GM12878 (cell line): ENCODE measurements around the gene NEO1. TPM values are rescaled to one million over a fixed set of nuclear protein-coding genes. Genes with fewer than 3 reads are reported as not detected.

Experiments
- ATAC-seq: fragments of 200-7000 bp; cut with Tn5 transposase; 3 replicates; pipeline ENCODE4 v1.9.1; 2020; ENCODE audit warnings: mild to moderate bottlenecking, moderate library complexity
- Bru-seq: library from RNA; stranded (reverse); fragments of 400-500 nt; gene quantifications from one replicate; lab custom pipeline; 2021; lab: Mats Ljungman, UMichigan
- BruChase-seq, 2 experiments: library from RNA; stranded (reverse); fragments of 400-500 nt; gene quantifications; one replicate each; lab custom pipeline; 2021; lab: Mats Ljungman, UMichigan
- BruUV-seq: library from RNA; stranded (reverse); fragments of 400-500 nt; replicated peaks from 2 replicates; lab custom pipeline; 2021; lab: Mats Ljungman, UMichigan
- CTCF ChIA-PET: fragments of 300-600 bp; sonication (Branson Sonifier 250); formaldehyde crosslinking; extraction: SDS; loops from one replicate; lab custom pipeline; 2021; ENCODE audit warnings: inconsistent platforms; lab: Yijun Ruan, JAX
- POLR2A ChIA-PET: fragments of 350-600 bp; formaldehyde crosslinking; extraction: SDS; loops from one replicate; lab custom pipeline; 2021; ENCODE audit warnings: inconsistent platforms; lab: Charles Lee
- RAD21 ChIA-PET: fragments of 300-600 bp; sonication (Branson Sonifier 250); formaldehyde crosslinking; loops from one replicate; lab custom pipeline; 2023; ENCODE audit warnings: antibody characterized with exemption; ENCODE audit not compliant: unreplicated experiment; lab: Charles Lee
- SMC1A ChIA-PET: fragments of 300-600 bp; sonication (Branson Sonifier 250); formaldehyde crosslinking; loops from one replicate; lab custom pipeline; 2023; ENCODE audit not compliant: unreplicated experiment, uncharacterized antibody; lab: Charles Lee
- DNase-seq: peaks from one replicate; pipeline ENCODE4 v3.0.0-alpha.2; 2011; ENCODE audit warnings: low read depth, low spot score
- FAIRE-seq: peaks from 3 replicates; lab custom pipeline; 2011; peaks lifted over from hg19 to GRCh38; lab: Jason Lieb, UNC
- H2AFZ ChIP-seq: 2 replicates; pipeline ENCODE4 v1.6.0; 2011; ENCODE audit warnings: low read depth, low read length, control low read depth; ENCODE audit not compliant: control insufficient read depth
- H3K27ac ChIP-seq: 2 replicates; pipeline ENCODE4 v1.5.1; 2011; ENCODE audit warnings: control low read depth; ENCODE audit not compliant: control insufficient read depth, insufficient read depth
- H3K27me3 ChIP-seq, 2 experiments: replicated peaks in 1 of 2; 2 replicates each; pipeline versions ENCODE4 v1.6.0 to v1.6.1; 2011; ENCODE audit warnings: low read length in 1 of 2; ENCODE audit not compliant: control insufficient read depth in 2 of 2, insufficient read depth in 2 of 2
- H3K36me3 ChIP-seq, 2 experiments: 2 replicates each; pipeline ENCODE4 v1.5.1; 2011; ENCODE audit warnings: low read length in 1 of 2; ENCODE audit not compliant: control insufficient read depth in 2 of 2, insufficient read depth in 2 of 2
- H3K4me1 ChIP-seq: 2 replicates; pipeline ENCODE4 v1.6.1; 2011; ENCODE audit warnings: mild to moderate bottlenecking, low read length, moderate library complexity, mixed read lengths; ENCODE audit not compliant: control insufficient read depth, insufficient read depth
- H3K4me2 ChIP-seq: 2 replicates; pipeline ENCODE4 v1.6.0; 2011; ENCODE audit warnings: control low read depth; ENCODE audit not compliant: control insufficient read depth, insufficient read depth
- H3K4me3 ChIP-seq: fragments of 200-600 bp; sonication (generic); 2 replicates; pipeline ENCODE4 v1.5.1; 2016
- H3K79me2 ChIP-seq: 2 replicates; pipeline ENCODE4 v1.6.0; 2011; ENCODE audit warnings: low read length; ENCODE audit not compliant: control insufficient read depth, insufficient read depth
- H3K9ac ChIP-seq: 2 replicates; pipeline ENCODE4 v1.8.0; 2011; ENCODE audit warnings: low read length, control low read depth, mixed read lengths; ENCODE audit not compliant: control insufficient read depth, insufficient read depth
- H3K9me3 ChIP-seq: replicated peaks from 3 replicates; pipeline ENCODE4 v1.5.1; 2011; ENCODE audit warnings: mild to moderate bottlenecking, low read length; ENCODE audit not compliant: control insufficient read depth, insufficient read depth
- H4K20me1 ChIP-seq: 2 replicates; pipeline ENCODE4 v1.6.0; 2011; ENCODE audit not compliant: control insufficient read depth, insufficient read depth
- EED ChIP-seq: sonication (generic); IDR thresholded peaks from 2 replicates; pipeline ENCODE4 v1.6.1; 2016; ENCODE audit warnings: antibody characterized with exemption, low read depth
- EGR1 ChIP-seq, 2 experiments: IDR thresholded peaks; 1 replicate in 1 of 2; 2 replicates in 1 of 2; pipeline ENCODE4 v1.6.1; 2011 to 2012; ENCODE audit warnings: low read depth in 2 of 2, low read length in 2 of 2, borderline replicate concordance in 1 of 2, mild to moderate bottlenecking in 1 of 2, moderate library complexity in 1 of 2
- GATAD2B ChIP-seq: fragments of 450-650 bp; conservative IDR thresholded peaks from 2 replicates; pipeline ENCODE4 v1.6.1; 2017; ENCODE audit warnings: low read depth, mild to moderate bottlenecking, moderate library complexity
- KLF5 ChIP-seq: fragments of 450-650 bp; IDR thresholded peaks from 2 replicates; pipeline ENCODE4 v1.6.1; 2014; ENCODE audit warnings: mild to moderate bottlenecking; ENCODE audit not compliant: partially characterized antibody
- LARP7 ChIP-seq: fragments of 450-650 bp; IDR thresholded peaks from 2 replicates; pipeline ENCODE4 v1.6.1; 2017; ENCODE audit warnings: mild to moderate bottlenecking
- NBN ChIP-seq: fragments of 450-650 bp; IDR thresholded peaks from 2 replicates; pipeline ENCODE4 v1.6.1; 2016
- PAX5 ChIP-seq: IDR thresholded peaks from 2 replicates; pipeline ENCODE4 v1.6.1; 2011; ENCODE audit warnings: low read depth, low read length, borderline replicate concordance
- POU2F2 ChIP-seq: IDR thresholded peaks from 3 replicates; pipeline ENCODE4 v1.6.1; 2011; ENCODE audit warnings: low read depth, mild to moderate bottlenecking, low read length, borderline replicate concordance
- SMAD5 ChIP-seq: IDR thresholded peaks from 2 replicates; pipeline ENCODE4 v1.6.1; 2016; ENCODE audit warnings: antibody characterized with exemption, low read depth
- SREBF1 ChIP-seq: IDR thresholded peaks from 2 replicates; pipeline ENCODE4 v1.6.1; 2012; ENCODE audit warnings: mild to moderate bottlenecking, low read length
- TCF3 ChIP-seq: IDR thresholded peaks from 2 replicates; pipeline ENCODE4 v1.6.1; 2012; ENCODE audit warnings: low read depth, mild to moderate bottlenecking, low read length, borderline replicate concordance; ENCODE audit not compliant: insufficient read depth
- YBX1 ChIP-seq: fragments of 450-650 bp; IDR thresholded peaks from 2 replicates; pipeline ENCODE4 v1.6.1; 2016; ENCODE audit warnings: antibody characterized with exemption
- ZNF217 ChIP-seq: fragments of 450-650 bp; IDR thresholded peaks from 2 replicates; pipeline ENCODE4 v1.6.1; 2017; ENCODE audit warnings: antibody characterized with exemption, mild to moderate bottlenecking
- WGBS: methylation state at CpG from one replicate; pipeline ENCODE4 v1.1.6; 2016; ENCODE audit warnings: low lambda C conversion rate; ENCODE audit not compliant: insufficient replicate concordance, insufficient coverage; ENCODE audit errors: missing lambda C conversion rate; 5-methylcytosine and 5-hydroxymethylcytosine counted together
- in situ Hi-C: fragments of 300-500 bp; cut with MboI; formaldehyde crosslinking; loops from 9 replicates; pipeline ENCODE4 v1.14.3; 2018; ENCODE audit warnings: mixed read lengths
- intact Hi-C: fragments of 100-400 bp; cut with micrococcal nuclease; formaldehyde crosslinking; loops from one replicate; pipeline ENCODE4 v1.14.2; 2022; ENCODE audit not compliant: unreplicated experiment
- long read RNA-seq, 2 experiments: library from polyadenylated mRNA; unstranded; transcript quantifications; one replicate each; pipeline ENCODE4 v2.0.0, GENCODE V29; 2019 to 2020
- polyA minus RNA-seq, 3 experiments: library from RNA; depleted of rRNA, polyadenylated mRNA; stranded (reverse); fragments of >200 nt; gene quantifications; 2 replicates each; pipeline ENCODE4 v1.2.3, GENCODE V29; 2011
- polyA plus RNA-seq, 11 experiments: library from polyadenylated mRNA; depleted of rRNA in 4 of 11; unstranded in 6 of 11; stranded (reverse) in 5 of 11; fragments of >200 nt; fragmentation: Nextera tagmentation in 4 of 11; fragmentation: Illumina TruSeq in 1 of 11; extraction: Ambion mirVana in 4 of 11; extraction: Trizol in 1 of 11; gene quantifications; 1 replicate in 1 of 11; 2 replicates in 10 of 11; pipeline versions ENCODE4 v1.2.1 to v1.2.3, GENCODE V29; 2011 to 2016; ENCODE audit warnings: inconsistent platforms in 2 of 11, missing spikeins in 2 of 11, low read depth in 1 of 11
- total RNA-seq, 4 experiments: library from RNA; depleted of rRNA in 3 of 4; stranded (reverse); fragments of >200 nt in 3 of 4; fragmentation: Illumina TruSeq in 1 of 4; extraction: Trizol in 1 of 4; gene quantifications; 2 replicates each; pipeline versions ENCODE4 v1.2.1 to v1.2.3, GENCODE V29; 2013 to 2021
- TF ChIP-seq, protein P1 (sequence below): fragments of 450-650 bp; formaldehyde crosslinking; IDR thresholded peaks from 2 replicates; pipeline ENCODE4 v1.5.0; 2022; ENCODE audit warnings: mild to moderate bottlenecking, missing genetic modification characterization
- TF ChIP-seq, protein P2 (sequence below): fragments of 450-650 bp; conservative IDR thresholded peaks from 2 replicates; pipeline ENCODE4 v1.6.1; 2017; ENCODE audit warnings: mild to moderate bottlenecking, moderate library complexity

The NEO1 gene
- total RNA-seq (2013; cell fraction: nucleolus; rRNA removed): 3.3 and 3.4 TPM in 2 replicates
- total RNA-seq (2014; rRNA removed) (0.23 and 0.49 TPM in 2 replicates), total RNA-seq (2014; rRNA removed; fragmentation: Illumina TruSeq; extraction: Trizol) (0.22 and 0.41 TPM in 2 replicates), total RNA-seq (2021) (0.32 and 0.62 TPM in 2 replicates), polyA plus RNA-seq (2011; rRNA removed) (1.8 and 2.0 TPM in 2 replicates), polyA plus RNA-seq (2014; fragmentation: Illumina TruSeq; extraction: Trizol) (0.46 and 0.69 TPM in 2 replicates), polyA plus RNA-seq (2014; fragmentation: Nextera tagmentation; extraction: Ambion mirVana) (under 1 TPM; 0.13 to 0.19 TPM), polyA plus RNA-seq (2014; rRNA removed) (0.42 and 0.93 TPM in 2 replicates), polyA plus RNA-seq (2016; fragmentation: Nextera tagmentation; extraction: Ambion mirVana) (under 1 TPM; 0.03 to 0.54 TPM), polyA minus RNA-seq (2011; rRNA and poly(A)+ RNA removed) (3.2 and 4.6 TPM in 2 replicates), Bru-seq, nascent RNA (percentile 30 among the genes with signal in this experiment), BruChase-seq, experiment 1, labeled RNA remaining after a 6-hour chase (percentile 25 among the genes with signal in this experiment), BruChase-seq, experiment 2, labeled RNA remaining after a 2-hour chase (percentile 24 among the genes with signal in this experiment)
- 0.31 TPM for polyA plus RNA-seq (2011; ENCODE audit: low read depth)
- polyA plus RNA-seq (2011; cell fraction: cytosol; rRNA removed): 2.4 and 3.1 TPM in 2 replicates
- 3.1 and 3.4 TPM in 2 replicates for polyA plus RNA-seq (2011; cell fraction: nucleus; rRNA removed)
- polyA plus RNA-seq (2012): 0.61 and 0.67 TPM in 2 replicates
- polyA minus RNA-seq (2011; cell fraction: cytosol; rRNA and poly(A)+ RNA removed): 0.94 and 1.6 TPM in 2 replicates
- polyA minus RNA-seq (2011; cell fraction: nucleus; rRNA and poly(A)+ RNA removed): 2.8 and 6.0 TPM in 2 replicates
- long read RNA-seq, experiment 1: 0 reads
- long read RNA-seq, experiment 2: 0 reads

- CTCF ChIA-PET: interaction anchor here (0.6 kb wide), 1 partner anchor 578 kb away, joined by 8 read pairs; no protein-coding TSS in a partner anchor
- no peak within 1 kb of the TSS for H3K27ac ChIP-seq
- no peaks in the 10 kb centered on the region for H3K9me3 ChIP-seq
- DNase-seq (no peak), ATAC-seq (peak; percentile 89), FAIRE-seq (no peak)
- no TSS peak for BruUV-seq
- H3K4me2 ChIP-seq: peak within 1 kb of the TSS; percentile 79
- POLR2A ChIA-PET: no interaction called here
- in situ Hi-C loops: no loop called here
- H3K36me3 ChIP-seq: no peaks in the 10 kb centered on the region
- no peaks in the 10 kb centered on the region for H4K20me1 ChIP-seq
- H2AFZ ChIP-seq: peak within 1 kb of the TSS; percentile 83
- H3K4me1 ChIP-seq: no peaks in the 10 kb centered on the region
- peak within 1 kb of the TSS; percentile 52; the same call in 1 of the 2 replicates for H3K9ac ChIP-seq
- H3K79me2 ChIP-seq: no peaks in the 10 kb centered on the region
- peaks cover 0 to 10% of the 10 kb centered on the region in 2 experiments; a peak in 1 of 4 replicates for H3K27me3 ChIP-seq
- SMC1A ChIA-PET: no interaction called here
- intact Hi-C loops: loop anchor here (10.0 kb wide), 1 partner anchor 327 kb away; no protein-coding TSS in a partner anchor
- peak within 1 kb of the TSS; percentile 78 for H3K4me3 ChIP-seq
- WGBS: under 1% methylated on average over 46 of the region's 108 CpGs
- RAD21 ChIA-PET: no interaction called here
- TF ChIP-seq EED: no peak
- TF ChIP-seq, protein P1, sequence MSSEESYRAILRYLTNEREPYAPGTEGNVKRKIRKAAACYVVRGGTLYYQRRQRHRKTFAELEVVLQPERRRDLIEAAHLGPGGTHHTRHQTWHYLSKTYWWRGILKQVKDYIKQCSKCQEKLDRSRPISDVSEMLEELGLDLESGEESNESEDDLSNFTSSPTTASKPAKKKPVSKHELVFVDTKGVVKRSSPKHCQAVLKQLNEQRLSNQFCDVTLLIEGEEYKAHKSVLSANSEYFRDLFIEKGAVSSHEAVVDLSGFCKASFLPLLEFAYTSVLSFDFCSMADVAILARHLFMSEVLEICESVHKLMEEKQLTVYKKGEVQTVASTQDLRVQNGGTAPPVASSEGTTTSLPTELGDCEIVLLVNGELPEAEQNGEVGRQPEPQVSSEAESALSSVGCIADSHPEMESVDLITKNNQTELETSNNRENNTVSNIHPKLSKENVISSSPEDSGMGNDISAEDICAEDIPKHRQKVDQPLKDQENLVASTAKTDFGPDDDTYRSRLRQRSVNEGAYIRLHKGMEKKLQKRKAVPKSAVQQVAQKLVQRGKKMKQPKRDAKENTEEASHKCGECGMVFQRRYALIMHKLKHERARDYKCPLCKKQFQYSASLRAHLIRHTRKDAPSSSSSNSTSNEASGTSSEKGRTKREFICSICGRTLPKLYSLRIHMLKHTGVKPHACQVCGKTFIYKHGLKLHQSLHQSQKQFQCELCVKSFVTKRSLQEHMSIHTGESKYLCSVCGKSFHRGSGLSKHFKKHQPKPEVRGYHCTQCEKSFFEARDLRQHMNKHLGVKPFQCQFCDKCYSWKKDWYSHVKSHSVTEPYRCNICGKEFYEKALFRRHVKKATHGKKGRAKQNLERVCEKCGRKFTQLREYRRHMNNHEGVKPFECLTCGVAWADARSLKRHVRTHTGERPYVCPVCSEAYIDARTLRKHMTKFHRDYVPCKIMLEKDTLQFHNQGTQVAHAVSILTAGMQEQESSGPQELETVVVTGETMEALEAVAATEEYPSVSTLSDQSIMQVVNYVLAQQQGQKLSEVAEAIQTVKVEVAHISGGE (CRISPR knock-in tag): peak; percentile 48; the same call in 1 of the 2 replicates
- TF ChIP-seq YBX1: no peak
- no peak for TF ChIP-seq PAX5
- no peak for TF ChIP-seq TCF3
- TF ChIP-seq ZNF217: no peak
- peak; percentile 49; the same call in 1 of the 2 replicates for TF ChIP-seq GATAD2B
- no peak for TF ChIP-seq KLF5
- peak; percentile 66; the same call in 1 of the 2 replicates for TF ChIP-seq LARP7
- TF ChIP-seq SREBF1: no peak
- TF ChIP-seq, protein P2, sequence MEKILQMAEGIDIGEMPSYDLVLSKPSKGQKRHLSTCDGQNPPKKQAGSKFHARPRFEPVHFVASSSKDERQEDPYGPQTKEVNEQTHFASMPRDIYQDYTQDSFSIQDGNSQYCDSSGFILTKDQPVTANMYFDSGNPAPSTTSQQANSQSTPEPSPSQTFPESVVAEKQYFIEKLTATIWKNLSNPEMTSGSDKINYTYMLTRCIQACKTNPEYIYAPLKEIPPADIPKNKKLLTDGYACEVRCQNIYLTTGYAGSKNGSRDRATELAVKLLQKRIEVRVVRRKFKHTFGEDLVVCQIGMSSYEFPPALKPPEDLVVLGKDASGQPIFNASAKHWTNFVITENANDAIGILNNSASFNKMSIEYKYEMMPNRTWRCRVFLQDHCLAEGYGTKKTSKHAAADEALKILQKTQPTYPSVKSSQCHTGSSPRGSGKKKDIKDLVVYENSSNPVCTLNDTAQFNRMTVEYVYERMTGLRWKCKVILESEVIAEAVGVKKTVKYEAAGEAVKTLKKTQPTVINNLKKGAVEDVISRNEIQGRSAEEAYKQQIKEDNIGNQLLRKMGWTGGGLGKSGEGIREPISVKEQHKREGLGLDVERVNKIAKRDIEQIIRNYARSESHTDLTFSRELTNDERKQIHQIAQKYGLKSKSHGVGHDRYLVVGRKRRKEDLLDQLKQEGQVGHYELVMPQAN: no peak
- no peak for TF ChIP-seq NBN
- TF ChIP-seq POU2F2: no peak
- peak in 1 of 2 experiments; percentile 84; a peak in 2 of 3 replicates for TF ChIP-seq EGR1 (IDR thresholded peaks at IDR 0.05; ENCODE audit: borderline replicate concordance in 1 of 2, low read depth in 2 of 2, low read length in 2 of 2)
- no peak for TF ChIP-seq SMAD5
These were observed at the start of gene NEO1 for GRCh38 chr15:73051807-73052652. NEO1 (plus strand) TSS chr15:73052463; CDS start chr15:73052676, 213 bp downstream.
